GM18867 (cell line): ENCODE data around the gene NOSIP.
A peak's percentile ranks its signal among the peaks of the same experiment; 100 is the strongest.
"Not testable (repeated sequence)": the region's sequence is repeated elsewhere in the genome, so short reads cannot be mapped to it uniquely, and the experiment has no call there.

Experiments
- ATAC-seq: cut with Tn5 transposase; IDR thresholded peaks from one replicate; pipeline ENCODE4 v1.9.1; 2021; ENCODE audit warnings: mild to moderate bottlenecking, moderate library complexity; ENCODE audit not compliant: unreplicated experiment

NOSIP gene, protein sequence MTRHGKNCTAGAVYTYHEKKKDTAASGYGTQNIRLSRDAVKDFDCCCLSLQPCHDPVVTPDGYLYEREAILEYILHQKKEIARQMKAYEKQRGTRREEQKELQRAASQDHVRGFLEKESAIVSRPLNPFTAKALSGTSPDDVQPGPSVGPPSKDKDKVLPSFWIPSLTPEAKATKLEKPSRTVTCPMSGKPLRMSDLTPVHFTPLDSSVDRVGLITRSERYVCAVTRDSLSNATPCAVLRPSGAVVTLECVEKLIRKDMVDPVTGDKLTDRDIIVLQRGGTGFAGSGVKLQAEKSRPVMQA

DNA sequence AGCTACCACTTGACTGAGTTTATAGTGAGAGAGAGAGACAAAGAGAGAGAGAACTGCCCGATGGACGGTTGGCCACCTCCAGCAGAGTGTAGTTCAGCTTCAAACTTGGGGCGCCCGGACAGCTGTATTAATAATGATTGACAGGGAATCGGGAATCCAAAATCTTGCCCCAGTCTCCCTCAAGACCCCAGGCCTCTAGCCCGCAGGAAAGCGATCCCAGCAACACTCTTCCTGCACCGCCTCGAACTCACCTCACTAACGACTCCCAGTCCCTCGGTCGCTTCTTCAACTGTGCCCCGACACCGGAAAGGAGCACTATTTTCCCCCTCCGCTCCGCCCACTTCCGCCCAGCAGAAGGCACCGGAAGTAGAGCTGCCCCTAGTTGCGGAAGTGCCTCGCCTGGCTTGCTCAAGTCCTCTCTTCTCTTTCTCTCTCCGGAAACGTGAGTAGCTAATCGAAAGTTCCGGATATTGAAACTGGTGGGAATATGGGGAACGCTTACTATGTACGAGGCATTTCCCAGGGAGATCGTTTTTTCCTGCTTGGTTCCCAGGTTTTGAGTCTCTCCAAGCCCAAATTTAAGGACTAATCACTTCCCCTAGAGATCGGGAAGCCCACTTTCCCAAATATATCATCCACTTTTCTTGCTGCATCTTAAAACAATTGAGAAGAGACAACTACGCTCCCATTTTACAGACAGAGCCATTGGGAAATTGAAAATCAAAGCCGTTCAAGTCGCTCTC, at the start of gene NOSIP:
Gene NOSIP (minus strand): TSS at position 293 of the 743 bp plus-strand sequence. CDS start 19,865 bp downstream, outside the sequence.
- peak; percentile 90 for ATAC-seq

DNA sequence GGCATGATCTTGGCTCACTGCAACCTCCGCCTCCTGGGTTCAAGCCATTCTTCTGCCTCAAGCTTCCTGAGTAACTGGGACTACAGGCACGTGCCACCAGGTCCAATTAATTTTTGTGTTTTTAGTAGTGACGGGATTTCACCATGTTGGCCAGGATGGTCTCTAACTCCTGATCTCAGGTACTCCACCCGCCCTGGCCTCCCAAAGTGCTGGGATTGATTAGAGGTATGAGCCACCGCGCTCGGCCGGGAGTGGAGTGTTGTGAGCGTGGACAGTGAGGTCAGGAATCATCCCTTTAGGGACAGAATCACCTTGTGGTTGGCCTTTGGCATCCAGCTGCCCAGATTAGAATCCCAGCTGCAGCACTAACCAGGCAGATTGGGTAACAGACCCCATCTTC, 49.3 kb upstream of the NOSIP start:
- ATAC-seq: no peak

DNA sequence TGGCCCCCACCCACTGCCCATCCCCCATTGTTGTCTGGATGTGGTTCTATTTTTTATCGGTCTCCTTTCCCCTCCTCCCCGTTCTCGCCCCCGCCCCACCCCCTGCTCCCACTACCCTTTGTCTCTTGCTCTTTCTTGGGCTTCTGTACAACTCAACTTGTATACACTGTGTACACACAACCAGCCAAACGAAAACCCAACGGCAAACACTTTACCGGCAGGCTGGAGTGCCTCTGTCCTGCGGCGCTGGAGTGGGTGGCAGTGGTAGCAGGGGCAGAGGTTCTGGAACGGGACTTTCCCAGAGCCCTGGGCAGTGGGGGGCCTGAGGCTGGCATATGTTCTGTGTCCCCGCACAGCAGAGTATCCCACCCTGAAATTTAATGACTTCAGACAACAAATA, 45.9 kb upstream of the NOSIP start:
- no peak for ATAC-seq

DNA sequence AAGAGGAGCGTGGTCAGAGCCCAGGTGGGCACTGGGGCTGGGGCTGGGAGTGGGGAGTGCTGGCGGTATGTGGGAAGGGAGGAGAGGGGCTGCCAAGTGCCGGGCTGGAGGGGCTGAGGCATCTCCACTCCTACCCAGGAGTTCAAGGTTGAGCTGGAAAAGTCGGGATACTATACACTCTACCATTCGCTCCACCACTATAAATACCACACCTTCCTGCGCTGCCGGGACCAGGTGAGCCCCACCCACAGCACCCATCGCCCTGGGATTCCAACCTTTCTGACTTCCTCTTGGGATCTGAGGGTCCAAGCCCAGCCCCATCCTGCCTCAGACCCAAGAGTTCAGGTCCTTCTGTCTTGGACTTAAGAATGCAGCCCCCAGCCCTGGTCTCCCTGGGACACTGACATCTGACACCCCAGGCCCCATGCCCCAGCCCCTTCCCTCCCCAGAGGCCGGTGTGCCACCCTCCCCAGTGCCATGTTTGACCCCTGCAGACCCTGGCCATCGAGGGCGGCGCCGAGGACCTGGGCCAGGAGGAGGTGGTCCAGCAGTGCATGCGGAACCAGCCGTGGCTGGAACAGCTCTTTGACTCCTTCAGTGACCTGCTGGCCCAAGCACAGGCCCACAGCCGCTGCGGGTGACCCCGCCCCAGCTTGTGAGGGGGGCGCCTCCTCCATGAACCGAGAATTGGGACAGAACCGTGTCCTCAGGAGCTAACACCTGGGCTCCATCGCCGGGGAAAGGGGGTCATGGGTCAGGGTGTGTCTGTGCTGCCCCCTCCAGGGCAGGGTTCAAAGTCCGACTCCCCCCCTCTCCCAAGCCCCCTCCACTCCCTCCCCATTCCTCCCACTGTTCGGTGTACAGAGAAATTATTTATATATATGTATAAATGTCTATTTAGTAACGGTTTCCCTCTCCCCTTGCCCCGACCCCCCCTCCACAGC, 44.9 kb upstream of the NOSIP start:
- ATAC-seq: no peak

DNA sequence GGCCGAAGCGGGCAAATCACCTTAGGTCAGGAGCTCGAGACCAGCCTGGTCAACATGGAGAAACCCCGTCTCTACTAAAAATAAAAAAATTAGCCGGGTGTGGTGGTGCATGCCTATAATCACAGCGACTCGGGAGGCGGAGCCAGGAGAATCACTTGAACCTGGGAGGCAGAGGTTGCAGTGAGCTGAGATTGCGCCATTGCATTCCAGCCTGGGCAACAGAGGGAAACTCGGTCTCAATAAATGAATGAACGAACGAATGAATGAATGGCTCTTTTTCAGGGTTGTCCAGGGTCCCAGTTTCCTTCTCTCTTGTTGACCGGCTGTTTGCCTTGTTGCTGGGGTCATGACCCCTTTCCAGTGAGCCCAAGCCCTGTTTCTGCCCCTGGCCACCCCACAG, 37.5 kb upstream of the NOSIP start:
- ATAC-seq: not testable (repeated sequence)

DNA sequence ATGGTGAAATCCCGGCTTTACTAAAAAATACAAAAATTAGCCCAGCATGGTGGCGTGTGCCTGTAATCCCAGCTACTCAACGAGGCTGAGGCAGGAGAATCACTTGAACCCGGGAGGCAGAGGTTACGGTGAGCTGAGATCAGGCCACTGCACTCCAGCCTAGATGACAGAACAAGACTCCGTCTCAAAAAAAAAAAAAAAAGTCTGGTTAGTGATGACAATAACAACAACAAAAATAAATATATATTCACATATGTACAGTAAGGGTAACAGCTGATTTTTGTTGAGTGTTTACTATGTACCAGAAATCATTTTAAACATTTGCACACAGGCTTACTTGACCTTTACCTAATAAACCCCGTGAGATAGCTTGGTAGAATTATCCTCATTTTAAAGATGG, 36.6 kb upstream of the NOSIP start:
- ATAC-seq: no peak

DNA sequence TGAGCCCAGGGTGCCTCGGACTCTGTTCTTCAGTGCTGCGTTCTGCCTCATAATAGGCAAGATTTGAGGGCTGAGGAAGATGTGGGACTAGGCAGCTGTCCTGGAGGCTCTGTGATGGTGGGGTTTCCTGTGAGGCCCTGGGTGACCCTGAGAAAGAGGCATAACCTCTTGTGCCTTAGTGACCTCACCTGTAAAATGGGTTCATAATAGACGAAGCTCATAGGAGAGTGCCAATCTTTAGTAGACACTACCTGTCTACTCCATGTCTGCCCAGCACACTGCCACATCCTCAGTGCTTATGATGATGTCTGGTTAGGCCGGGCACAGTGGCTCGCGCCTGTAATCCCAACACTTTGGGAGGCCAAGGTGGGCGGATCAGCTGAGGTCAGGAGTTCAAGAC, 36.2 kb upstream of the NOSIP start:
- no peak for ATAC-seq

DNA sequence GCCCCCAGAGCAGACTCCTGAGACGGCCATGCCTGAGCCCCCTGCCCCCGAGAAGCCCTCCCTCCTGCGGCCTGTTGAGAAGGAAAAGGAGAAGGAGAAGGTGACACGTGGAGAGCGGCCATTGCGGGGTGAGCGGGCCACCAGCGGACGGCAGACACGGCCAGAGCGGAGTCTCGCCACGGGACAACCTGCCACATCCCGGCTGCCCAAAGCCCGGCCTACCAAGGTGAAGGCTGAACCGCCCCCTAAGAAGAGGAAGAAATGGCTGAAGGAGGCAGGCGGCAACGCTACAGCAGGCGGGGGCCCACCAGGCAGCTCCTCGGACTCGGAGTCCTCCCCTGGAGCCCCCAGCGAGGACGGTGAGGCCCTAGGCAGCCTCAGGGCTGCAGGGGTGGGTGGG, 35.5 kb upstream of the NOSIP start:
- no peak for ATAC-seq

DNA sequence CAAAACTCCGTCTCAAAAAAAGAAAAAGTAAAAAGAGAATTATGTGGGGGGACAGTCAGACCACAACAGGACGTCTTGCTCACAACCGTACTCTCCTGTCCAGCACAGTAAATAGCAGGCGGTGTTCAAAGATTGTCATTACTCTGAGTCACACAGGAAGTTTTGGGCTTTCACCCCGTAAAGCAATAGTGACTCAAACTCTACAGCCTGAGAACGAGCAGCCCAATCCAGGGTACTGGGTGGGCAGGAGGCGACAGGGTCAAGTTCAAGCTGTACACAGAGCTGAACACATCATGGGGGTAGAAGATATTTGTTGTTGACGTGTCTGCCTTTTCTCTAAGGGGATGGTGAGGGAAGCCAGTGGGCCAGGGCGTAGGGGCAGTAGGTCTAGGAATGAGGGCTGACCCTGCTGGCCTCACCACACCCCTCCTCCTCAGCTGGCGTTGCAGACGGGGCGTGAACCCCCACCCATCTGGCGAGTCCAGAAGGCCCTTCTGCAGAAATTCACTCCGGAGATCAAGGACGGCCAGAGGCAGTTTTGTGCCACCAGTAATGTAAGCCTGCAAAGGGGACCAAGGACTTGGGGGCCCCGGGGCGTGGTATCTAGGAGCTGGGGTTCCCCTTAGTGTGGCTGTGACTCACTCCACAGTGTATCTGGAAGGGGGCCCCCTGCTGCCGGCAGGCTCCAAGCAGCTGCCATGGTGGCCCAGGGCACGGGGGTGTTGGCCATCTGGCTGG, 33.9 kb upstream of the NOSIP start:
- ATAC-seq: no peak

DNA sequence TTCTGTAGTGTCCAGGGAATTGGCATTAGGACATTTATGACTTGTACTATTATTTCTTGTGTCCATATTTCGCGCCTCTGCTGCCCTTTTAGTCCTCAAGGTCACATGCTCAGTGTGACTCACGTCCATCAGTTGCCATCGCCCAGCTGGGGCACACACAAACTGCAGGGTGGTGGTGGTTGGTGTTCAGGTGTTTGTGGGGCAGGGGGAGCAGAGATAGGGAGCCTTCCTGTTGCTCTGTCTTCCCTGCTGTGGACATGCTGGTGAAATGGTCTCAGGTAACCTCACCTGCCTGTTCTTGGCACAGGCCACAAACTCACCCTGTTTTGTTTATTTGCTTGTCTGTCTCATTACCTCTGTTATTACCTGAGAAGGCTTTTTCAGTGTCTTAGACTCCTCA, 33.0 kb upstream of the NOSIP start:
- no peak for ATAC-seq

DNA sequence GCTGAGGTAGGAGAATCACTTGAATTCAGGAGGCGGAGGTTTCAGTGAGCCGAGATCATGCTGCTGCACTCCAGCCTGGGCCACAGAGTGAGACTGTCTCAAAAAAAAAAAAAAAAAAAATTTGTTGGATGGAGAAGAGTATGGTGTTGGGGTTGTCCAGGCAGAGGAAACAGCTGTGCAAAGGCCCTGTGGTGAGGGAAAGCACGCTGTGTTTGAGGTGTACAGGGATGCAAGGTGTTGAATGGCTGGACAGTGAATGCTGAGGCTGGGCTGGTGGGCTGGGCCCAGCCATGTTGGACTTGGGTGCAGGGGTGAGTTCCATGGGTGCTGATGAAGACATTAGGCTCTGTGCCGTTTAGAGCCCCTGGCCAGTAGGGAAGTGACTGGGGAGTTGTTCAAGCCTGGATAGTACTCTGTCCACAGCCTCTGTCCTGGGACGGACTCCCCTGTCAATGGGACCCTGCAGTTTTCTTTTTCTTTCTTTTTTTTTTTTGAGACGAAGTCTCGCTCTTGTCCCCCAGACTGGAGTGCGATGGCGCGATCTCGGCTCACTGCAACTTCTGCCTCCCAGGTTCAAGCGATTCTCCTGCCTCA, 29.2 kb upstream of the NOSIP start:
- no peak for ATAC-seq

DNA sequence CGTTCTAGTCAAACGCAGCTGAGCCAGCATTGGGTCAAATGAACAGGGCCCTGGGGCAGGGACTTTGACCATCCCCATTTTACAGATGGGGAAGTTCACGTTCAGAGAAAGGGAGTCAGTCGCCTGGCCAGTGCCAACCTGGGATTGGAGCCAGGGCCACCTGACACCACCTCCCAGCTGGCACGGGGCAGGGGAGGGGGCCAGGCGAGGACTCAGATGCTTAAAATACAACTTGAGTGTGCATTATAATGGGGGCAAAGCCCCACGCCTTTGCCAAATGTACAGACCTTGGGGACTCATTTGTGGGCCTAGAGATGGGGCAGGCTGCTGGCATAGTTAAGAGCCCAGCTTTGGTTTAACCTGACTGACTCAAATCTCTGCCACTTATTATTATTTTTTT, 25.2 kb upstream of the NOSIP start:
- no peak for ATAC-seq

DNA sequence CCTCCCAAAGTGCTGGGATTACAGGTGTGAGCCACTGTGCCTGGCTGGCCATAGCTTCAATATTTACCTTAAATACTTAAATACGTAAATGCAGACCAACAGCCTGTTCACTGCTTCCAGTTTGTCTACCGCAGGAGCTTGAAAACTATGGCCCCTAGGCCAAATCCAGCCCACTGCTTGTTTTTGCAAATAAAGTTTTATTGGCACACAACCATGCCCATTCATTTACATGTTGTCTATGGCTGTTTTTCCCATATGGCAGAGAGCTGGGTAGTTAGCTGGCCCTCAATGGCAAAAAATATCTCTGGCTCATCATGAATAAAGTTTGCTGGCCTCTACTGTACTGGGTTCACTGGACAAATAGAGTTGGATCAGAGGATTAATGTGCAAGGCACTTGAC, 22.4 kb upstream of the NOSIP start:
- ATAC-seq: no peak

DNA sequence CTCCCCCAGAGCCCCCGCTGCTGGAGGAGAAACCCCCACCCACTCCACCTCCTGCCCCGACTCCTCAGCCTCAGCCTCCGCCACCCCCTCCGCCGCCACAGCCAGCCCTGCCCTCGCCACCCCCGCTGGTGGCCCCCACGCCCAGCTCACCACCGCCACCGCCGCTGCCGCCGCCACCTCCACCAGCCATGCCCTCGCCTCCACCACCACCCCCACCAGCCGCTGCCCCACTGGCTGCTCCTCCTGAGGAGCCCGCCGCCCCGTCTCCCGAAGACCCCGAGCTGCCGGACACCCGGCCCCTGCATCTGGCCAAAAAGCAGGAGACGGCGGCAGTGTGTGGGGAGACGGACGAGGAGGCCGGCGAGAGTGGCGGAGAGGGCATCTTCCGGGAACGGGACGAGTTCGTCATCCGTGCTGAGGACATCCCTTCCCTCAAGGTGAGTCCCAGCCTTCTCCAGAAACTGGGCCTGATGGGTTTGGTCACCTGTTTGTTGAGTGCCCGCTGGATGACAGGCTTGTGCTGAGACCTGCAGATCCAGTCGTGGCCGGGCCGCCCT, 21.2 kb upstream of the NOSIP start:
- ATAC-seq: no peak

DNA sequence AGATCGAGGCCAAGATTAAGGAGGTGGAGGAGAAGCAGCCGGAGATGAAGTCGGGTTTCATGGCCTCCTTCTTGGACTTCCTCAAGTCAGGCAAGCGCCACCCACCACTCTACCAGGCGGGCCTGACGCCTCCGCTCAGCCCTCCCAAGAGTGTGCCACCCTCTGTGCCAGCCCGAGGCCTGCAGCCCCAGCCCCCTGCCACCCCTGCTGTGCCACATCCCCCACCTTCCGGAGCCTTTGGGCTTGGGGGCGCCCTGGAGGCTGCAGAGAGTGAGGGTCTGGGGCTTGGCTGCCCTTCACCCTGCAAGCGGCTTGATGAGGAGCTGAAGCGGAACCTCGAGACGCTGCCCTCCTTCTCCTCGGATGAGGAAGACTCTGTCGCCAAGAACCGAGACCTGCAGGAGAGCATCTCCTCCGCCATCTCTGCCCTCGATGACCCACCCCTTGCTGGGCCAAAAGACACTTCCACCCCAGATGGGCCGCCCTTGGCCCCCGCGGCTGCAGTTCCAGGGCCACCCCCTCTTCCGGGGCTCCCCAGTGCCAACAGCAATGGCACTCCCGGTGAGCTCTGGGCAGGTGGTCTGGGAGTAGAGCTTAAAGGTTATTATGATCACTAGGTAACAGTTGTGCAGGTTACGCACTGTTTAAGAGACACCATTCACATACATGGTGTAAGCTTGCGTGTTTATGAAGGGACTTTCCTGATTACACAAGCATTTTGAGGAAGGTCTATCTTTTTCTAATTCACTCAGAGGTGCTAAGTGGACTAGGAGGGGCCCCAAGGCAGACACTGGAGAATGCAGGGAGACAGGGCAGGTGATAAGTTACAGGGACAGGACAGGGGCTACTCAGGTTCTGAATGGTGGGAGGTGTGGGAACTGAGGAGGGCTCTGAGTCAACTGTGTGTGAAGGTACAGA, 19.3 kb upstream of the NOSIP start:
- ATAC-seq: no peak

DNA sequence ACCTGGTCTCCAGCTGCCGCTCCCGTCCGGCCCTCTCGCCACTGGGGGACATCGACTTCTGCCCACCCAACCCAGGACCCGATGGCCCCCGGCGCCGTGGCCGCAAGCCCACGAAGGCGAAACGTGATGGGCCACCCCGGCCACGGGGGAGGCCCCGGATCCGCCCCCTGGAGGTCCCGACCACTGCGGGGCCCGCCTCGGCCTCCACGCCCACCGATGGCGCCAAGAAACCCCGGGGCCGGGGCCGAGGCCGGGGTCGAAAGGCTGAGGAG, 17.3 kb upstream of the NOSIP start:
- ATAC-seq: no peak

DNA sequence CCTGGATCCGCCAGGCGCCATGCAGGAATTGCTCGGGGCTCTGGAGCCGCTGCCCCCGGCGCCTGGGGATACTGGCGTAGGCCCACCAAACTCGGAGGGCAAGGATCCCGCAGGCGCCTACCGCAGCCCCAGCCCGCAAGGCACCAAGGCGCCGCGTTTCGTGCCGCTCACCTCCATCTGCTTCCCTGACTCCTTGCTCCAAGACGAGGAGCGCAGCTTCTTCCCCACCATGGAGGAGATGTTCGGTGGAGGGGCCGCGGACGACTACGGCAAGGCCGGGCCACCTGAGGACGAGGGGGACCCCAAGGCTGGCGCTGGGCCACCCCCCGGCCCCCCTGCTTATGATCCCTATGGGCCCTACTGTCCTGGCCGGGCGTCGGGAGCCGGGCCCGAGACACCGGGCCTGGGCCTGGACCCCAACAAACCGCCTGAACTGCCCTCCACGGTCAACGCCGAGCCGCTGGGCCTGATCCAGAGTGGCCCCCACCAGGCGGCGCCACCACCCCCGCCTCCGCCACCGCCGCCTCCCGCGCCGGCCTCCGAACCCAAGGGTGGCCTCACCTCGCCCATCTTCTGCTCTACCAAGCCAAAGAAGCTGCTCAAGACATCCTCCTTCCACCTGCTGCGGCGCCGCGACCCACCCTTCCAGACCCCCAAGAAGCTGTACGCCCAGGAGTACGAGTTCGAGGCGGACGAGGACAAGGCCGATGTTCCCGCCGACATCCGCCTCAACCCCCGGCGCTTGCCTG, 16.8 kb upstream of the NOSIP start:
- no peak for ATAC-seq

DNA sequence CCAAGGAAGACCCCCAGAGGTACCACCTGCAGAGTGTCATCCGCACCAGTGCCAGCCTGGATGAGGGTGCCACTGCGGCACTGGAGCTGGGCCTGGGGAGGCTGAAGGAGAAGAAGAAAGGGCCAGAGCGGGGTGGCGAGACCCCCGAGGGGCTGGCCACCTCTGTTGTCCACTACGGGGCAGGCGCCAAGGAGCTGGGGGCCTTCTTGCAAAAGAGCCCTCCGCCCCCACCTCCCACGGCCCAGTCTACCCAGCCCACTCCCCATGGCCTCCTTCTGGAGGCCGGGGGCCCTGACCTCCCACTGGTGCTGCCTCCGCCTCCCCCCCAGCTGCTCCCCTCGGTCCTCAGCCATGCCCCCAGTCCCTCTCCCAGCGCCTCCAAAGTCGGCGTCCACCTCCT, 16.1 kb upstream of the NOSIP start:
- no peak for ATAC-seq
